ENCODE data around the gene VNN1. TPM values are rescaled to one million over a fixed set of nuclear protein-coding genes. Genes with fewer than 3 reads are reported as not detected.

VNN1 gene
- total RNA-seq, 1 donor from 2014 or later = under 0.01 TPM

DNA sequence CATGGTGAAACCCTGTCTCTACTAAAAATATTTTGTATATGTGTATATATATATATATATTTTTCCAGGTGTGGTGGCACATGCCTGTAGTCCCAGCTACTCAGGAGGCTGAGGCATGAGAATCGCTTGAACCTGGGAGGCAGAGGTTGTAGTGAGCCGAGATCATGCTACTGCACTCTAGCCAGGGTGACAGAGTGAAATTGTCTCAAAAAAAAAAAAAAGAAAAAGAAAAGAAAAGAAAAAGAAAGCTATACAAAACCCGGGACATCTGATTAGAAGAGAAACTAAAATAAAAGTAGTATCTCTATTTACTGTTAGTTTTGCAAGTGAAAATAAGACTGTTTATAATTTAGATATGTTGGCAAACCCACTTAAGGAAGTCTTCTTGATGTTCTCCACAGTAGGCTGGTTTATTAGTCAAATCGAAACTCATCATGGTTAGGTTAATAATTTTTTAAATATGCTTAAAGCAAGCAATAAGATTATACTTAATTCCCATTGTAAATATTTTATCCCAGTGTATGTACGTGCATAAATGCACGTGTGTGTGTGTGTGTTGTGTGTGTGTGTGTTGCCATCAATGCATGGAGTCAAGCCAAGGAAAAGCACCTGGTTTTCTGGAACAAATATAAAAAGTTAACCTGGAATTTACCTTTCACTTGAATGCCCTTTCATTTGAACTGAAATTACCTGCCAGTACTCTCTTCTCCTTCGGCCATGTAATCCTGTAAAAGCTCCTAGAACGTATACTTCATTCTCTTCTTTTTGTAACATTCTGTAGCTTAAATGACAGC is 36.8 kb upstream of the VNN1 start:
- TF ChIP-seq, protein P1, sequence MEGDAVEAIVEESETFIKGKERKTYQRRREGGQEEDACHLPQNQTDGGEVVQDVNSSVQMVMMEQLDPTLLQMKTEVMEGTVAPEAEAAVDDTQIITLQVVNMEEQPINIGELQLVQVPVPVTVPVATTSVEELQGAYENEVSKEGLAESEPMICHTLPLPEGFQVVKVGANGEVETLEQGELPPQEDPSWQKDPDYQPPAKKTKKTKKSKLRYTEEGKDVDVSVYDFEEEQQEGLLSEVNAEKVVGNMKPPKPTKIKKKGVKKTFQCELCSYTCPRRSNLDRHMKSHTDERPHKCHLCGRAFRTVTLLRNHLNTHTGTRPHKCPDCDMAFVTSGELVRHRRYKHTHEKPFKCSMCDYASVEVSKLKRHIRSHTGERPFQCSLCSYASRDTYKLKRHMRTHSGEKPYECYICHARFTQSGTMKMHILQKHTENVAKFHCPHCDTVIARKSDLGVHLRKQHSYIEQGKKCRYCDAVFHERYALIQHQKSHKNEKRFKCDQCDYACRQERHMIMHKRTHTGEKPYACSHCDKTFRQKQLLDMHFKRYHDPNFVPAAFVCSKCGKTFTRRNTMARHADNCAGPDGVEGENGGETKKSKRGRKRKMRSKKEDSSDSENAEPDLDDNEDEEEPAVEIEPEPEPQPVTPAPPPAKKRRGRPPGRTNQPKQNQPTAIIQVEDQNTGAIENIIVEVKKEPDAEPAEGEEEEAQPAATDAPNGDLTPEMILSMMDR (conservative IDR thresholded peaks at IDR 0.05; ENCODE audit: low read depth, low read length) = no peak
- no peak for DNase-seq (ENCODE audit: low read depth)
- no peak overlapping the region for H3K4me3 ChIP-seq (ENCODE audit: low read depth, low read length)

DNA sequence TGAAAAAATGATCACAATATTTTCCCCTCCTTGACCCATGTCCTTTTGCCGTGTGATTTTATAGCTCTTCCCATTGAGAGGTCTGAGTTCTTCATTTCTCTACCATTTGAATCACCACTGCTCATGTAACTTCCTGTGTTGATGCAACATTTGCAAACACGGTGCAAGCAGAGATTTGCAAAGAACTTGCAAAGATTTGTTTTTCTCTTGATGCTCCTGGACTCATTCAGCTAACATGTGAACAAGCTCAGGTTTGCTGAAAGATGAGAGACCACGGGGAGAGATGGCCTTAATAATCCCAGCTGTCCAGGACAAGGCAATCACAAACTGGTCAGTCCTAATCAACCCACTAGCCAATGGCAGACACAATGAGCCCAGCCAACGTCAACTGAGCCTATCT is 35.3 kb upstream of the VNN1 start:
- TF ChIP-seq, protein P1 (conservative IDR thresholded peaks at IDR 0.05; ENCODE audit: low read depth, low read length) = no peak
- no peak overlapping the region for H3K4me3 ChIP-seq (ENCODE audit: low read depth, low read length)
- no peak for DNase-seq (ENCODE audit: low read depth)

DNA sequence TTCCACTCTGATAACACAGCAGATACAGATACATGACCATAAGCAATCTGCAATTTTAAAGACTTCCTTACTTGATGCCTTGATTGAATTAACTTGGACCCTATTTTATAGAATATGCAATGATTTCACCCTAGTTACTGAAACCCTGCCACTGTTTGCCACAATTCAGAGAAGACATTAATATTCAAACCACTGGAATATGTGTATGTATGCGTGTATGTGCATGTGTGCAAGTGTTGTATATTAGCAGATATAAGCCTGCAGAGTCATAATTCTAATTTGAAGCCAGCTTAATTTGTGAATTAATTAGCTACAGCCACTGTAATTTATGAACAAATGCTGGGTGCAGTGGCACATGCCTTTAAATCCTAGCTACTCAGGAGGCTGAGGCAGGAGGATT is 34.6 kb upstream of the VNN1 start:
- no peak overlapping the region for H3K4me3 ChIP-seq (ENCODE audit: low read depth, low read length)
- TF ChIP-seq, protein P1 (conservative IDR thresholded peaks at IDR 0.05; ENCODE audit: low read depth, low read length) = no peak
- no peak for DNase-seq (ENCODE audit: low read depth)

DNA sequence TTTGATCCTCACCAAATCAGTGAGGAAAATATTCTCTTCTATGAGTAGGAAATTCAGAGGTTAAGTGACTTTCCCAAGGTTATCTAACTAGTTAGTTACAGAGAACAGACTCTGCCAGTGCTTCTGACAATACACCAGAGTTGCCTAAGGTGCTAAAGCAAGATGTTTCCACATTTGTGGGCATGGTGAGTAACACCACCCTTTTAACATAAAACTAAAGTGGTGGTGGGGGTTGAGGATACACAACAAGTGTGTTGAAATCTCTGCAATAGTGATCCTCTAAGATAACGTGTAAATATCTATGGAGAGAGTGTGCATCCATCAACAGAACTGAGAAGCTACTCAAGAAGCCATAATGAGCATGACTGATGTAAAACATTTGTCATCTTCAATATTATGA is 32.2 kb upstream of the VNN1 start:
- H3K4me3 ChIP-seq (ENCODE audit: low read depth, low read length) = no peak overlapping the region
- TF ChIP-seq, protein P1 (conservative IDR thresholded peaks at IDR 0.05; ENCODE audit: low read depth, low read length) = no peak
- no peak for DNase-seq (ENCODE audit: low read depth)

DNA sequence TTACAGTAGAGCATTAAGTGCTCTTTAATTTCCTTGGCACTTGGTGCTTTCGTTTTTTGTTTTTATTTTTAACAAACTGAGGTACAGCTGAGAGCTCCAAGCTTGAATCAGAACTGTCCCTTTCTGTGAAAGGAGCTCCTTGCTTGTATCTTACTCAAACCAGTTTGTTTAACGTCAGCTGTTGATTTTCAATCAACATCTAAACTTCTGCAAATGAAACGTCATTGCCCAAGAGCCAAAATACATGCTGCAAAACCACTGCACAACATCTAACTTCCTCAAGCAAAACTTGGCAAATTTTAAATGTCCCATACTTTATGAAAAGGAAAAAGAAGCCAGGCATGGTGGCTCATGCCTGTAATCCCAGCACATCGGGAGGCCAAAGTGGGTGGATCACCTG is 28.6 kb upstream of the VNN1 start:
- DNase-seq (ENCODE audit: low read depth) = no peak
- H3K4me3 ChIP-seq (ENCODE audit: low read depth, low read length) = no peak overlapping the region
- TF ChIP-seq, protein P1 (conservative IDR thresholded peaks at IDR 0.05; ENCODE audit: low read depth, low read length) = no peak

DNA sequence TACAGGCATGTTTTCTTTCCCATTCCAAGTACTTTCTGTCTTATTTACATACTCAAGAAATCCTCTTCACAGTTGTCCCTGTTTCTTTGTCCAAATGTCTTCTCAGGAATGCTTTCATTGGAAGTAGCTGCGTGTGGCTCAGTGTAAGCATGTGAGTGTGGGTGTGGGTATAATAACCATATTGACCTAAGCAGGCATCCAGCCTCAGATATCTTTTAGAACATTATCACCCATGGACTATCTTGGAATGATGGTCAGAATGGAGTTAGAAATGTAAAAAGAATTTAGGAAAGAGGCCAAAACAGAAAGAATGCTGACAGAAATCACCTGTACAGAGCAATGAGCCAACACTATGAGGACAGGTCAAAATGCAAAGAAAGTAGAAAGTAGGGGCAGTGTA is 27.4 kb upstream of the VNN1 start:
- TF ChIP-seq, protein P1 (conservative IDR thresholded peaks at IDR 0.05; ENCODE audit: low read depth, low read length) = no peak
- no peak for DNase-seq (ENCODE audit: low read depth)
- no peak overlapping the region for H3K4me3 ChIP-seq (ENCODE audit: low read depth, low read length)

DNA sequence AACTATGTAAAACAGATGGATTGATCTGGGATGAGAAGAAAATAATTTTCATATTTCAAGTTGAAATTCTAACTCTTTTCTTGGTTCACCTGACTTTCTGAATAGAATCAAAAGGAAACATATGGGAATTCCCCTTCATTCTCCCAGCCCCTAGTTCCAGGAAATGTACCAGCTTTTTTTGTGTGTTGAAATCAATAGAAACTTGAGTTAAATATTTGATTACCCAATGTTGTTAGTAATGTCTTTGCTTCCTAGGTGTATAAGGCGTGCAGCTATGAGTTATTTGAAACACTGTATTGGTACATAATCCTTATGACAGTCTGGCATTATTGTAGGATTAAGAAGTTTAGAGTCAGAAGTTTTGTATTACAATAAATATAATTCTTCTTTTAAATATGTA is 22.4 kb upstream of the VNN1 start:
- TF ChIP-seq, protein P1 (conservative IDR thresholded peaks at IDR 0.05; ENCODE audit: low read depth, low read length) = no peak
- DNase-seq (ENCODE audit: low read depth) = no peak
- H3K4me3 ChIP-seq (ENCODE audit: low read depth, low read length) = no peak overlapping the region
